ENCODE measurements around the gene ZBTB16.

Gene ZBTB16

DNA sequence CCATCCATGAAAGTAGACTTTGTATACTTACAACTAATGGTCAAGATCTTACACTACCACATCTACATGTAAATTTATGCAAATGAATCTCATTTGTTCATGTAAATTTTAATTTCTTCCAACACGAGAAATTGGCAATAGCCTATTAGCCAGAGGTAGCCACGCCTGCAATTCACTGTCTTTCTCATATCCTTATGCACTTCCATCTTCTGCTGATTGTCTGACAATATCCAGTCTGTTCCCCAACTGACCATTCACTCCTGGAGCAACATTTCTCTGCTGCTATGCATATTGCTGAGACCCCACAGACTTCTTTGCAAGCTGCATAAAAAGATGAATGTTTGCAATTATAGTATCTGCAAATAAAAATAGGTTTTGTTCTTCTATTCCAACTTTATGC lies 239.2 kb downstream of the ZBTB16 start:
- no peak for ATAC-seq (ENCODE audit: low read depth)
- H3K4me3 ChIP-seq (ENCODE audit: severe bottlenecking), result no peak overlapping the region
- H3K36me3 ChIP-seq (ENCODE audit: low read depth), result peaks cover 61% of the 10 kb centered on the region
- TF ChIP-seq, protein P1, sequence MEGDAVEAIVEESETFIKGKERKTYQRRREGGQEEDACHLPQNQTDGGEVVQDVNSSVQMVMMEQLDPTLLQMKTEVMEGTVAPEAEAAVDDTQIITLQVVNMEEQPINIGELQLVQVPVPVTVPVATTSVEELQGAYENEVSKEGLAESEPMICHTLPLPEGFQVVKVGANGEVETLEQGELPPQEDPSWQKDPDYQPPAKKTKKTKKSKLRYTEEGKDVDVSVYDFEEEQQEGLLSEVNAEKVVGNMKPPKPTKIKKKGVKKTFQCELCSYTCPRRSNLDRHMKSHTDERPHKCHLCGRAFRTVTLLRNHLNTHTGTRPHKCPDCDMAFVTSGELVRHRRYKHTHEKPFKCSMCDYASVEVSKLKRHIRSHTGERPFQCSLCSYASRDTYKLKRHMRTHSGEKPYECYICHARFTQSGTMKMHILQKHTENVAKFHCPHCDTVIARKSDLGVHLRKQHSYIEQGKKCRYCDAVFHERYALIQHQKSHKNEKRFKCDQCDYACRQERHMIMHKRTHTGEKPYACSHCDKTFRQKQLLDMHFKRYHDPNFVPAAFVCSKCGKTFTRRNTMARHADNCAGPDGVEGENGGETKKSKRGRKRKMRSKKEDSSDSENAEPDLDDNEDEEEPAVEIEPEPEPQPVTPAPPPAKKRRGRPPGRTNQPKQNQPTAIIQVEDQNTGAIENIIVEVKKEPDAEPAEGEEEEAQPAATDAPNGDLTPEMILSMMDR (IDR thresholded peaks at IDR 0.05; ENCODE audit: poor library complexity, severe bottlenecking), result no peak
- H3K27me3 ChIP-seq (ENCODE audit: insufficient read depth, poor library complexity, severe bottlenecking), result no peaks in the 10 kb centered on the region
- no peak for DNase-seq (ENCODE audit: low spot score)
- peak overlapping the region; percentile 100 for H3K27ac ChIP-seq (ENCODE audit: poor library complexity, severe bottlenecking)
- peaks cover 27% of the 10 kb centered on the region for H3K4me1 ChIP-seq (ENCODE audit: insufficient read depth, poor library complexity, severe bottlenecking)
- peaks cover 13% of the 10 kb centered on the region for H3K9me3 ChIP-seq (ENCODE audit: severe bottlenecking)
